K562 (cell line): ENCODE results near the gene ITK.

Experiments used
- U2AF2 ChIP-seq: fragments of 200-400 bp; formaldehyde crosslinking; optimal IDR thresholded peaks from 2 replicates; pipeline ENCODE3; 2017; ENCODE audit warnings: low read depth, mild to moderate bottlenecking, low read length
- ZZZ3 ChIP-seq: fragments of 450-650 bp; IDR thresholded peaks from 2 replicates; pipeline ENCODE4 v1.6.1; 2016; ENCODE audit warnings: antibody characterized with exemption, mild to moderate bottlenecking, moderate library complexity
- TF ChIP-seq, protein P1 (sequence below): fragments of 150-350 bp; conservative IDR thresholded peaks from 2 replicates; pipeline ENCODE4 v1.6.1; 2014; ENCODE audit warnings: low read length

GRCh38 chr5:157166214-157167213, 14.1 kb upstream of the ITK start, which contains the start of gene GARIN3:
- no peak for TF ChIP-seq U2AF2
- TF ChIP-seq, protein P1, sequence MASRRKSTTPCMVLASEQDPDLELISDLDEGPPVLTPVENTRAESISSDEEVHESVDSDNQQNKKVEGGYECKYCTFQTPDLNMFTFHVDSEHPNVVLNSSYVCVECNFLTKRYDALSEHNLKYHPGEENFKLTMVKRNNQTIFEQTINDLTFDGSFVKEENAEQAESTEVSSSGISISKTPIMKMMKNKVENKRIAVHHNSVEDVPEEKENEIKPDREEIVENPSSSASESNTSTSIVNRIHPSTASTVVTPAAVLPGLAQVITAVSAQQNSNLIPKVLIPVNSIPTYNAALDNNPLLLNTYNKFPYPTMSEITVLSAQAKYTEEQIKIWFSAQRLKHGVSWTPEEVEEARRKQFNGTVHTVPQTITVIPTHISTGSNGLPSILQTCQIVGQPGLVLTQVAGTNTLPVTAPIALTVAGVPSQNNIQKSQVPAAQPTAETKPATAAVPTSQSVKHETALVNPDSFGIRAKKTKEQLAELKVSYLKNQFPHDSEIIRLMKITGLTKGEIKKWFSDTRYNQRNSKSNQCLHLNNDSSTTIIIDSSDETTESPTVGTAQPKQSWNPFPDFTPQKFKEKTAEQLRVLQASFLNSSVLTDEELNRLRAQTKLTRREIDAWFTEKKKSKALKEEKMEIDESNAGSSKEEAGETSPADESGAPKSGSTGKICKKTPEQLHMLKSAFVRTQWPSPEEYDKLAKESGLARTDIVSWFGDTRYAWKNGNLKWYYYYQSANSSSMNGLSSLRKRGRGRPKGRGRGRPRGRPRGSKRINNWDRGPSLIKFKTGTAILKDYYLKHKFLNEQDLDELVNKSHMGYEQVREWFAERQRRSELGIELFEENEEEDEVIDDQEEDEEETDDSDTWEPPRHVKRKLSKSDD = no peak
- no peak for TF ChIP-seq ZZZ3
